DMS53 treated with DMSO at 0.1 percent for 48 hours (cell line): ENCODE data around the gene TRIM47.

Source experiments
- DNase-seq: peaks from one replicate; lab custom pipeline; 2025; ENCODE audit not compliant: unreplicated experiment; lab: John Stamatoyannopoulos, UW

Gene TRIM47

GRCh38 chr17:75847614-75848522 is 30.5 kb downstream of the TRIM47 start:
- DNase-seq: peak; percentile 94

GRCh38 chr17:75846692-75847613 is 31.4 kb downstream of the TRIM47 start:
- DNase-seq: peak; percentile 54

- no peak for DNase-seq
These were observed 32.3 kb downstream of the TRIM47 start for GRCh38 chr17:75845933-75846691.

GRCh38 chr17:75845058-75845711 is 33.2 kb downstream of the TRIM47 start:
- DNase-seq: no peak

- no peak for DNase-seq
These were observed 33.8 kb downstream of the TRIM47 start for GRCh38 chr17:75844530-75845057.

GRCh38 chr17:75843577-75844529 is 34.5 kb downstream of the TRIM47 start, which contains the start of gene UNC13D:
Gene UNC13D, minus strand, starts transcription at chr17:75844404. Its CDS starts 67 bp downstream, at chr17:75844337.
- no peak for DNase-seq

GRCh38 chr17:75842963-75843576 is 35.3 kb downstream of the TRIM47 start:
- DNase-seq: no peak

GRCh38 chr17:75842411-75842810 is 36.0 kb downstream of the TRIM47 start:
- DNase-seq: no peak

GRCh38 chr17:75840799-75841164 is 37.6 kb downstream of the TRIM47 start:
- DNase-seq: no peak

- DNase-seq: no peak
These were observed 38.2 kb downstream of the TRIM47 start for GRCh38 chr17:75839942-75840798.

GRCh38 chr17:75838410-75838809 is 40.0 kb downstream of the TRIM47 start:
- no peak for DNase-seq

- DNase-seq: no peak
These were observed 40.5 kb downstream of the TRIM47 start for GRCh38 chr17:75837899-75838298.

GRCh38 chr17:75836605-75837004 is 41.8 kb downstream of the TRIM47 start:
- DNase-seq: no peak

GRCh38 chr17:75835654-75835987 is 42.8 kb downstream of the TRIM47 start:
- DNase-seq: no peak

GRCh38 chr17:75834928-75835653 is 43.3 kb downstream of the TRIM47 start:
- DNase-seq: no peak

- DNase-seq: no peak
These were observed 44.0 kb downstream of the TRIM47 start for GRCh38 chr17:75834279-75834920.
